Measurements from ENCODE around the gene C15orf39. TPM values are rescaled to one million over a fixed set of nuclear protein-coding genes. Genes with fewer than 3 reads are reported as not detected.
"Not testable (repeated sequence)": the region's sequence is repeated elsewhere in the genome, so short reads cannot be mapped to it uniquely, and the experiment has no call there.

C15orf39 gene
- total RNA-seq, 1 donor from 2014 or later = 2.6 TPM

GRCh38 chr15:75234191-75234810, 32.6 kb downstream of the C15orf39 start:
- H3K27me3 ChIP-seq (ENCODE audit: control insufficient read depth in 3 of 3, insufficient read depth in 3 of 3, low read length in 3 of 3) = peaks cover 15 to 50% (median 42%) of the 10 kb centered on the region in 3 donors
- H3K9ac ChIP-seq (ENCODE audit: low read depth in 1 of 3, low read length in 3 of 3) = no peak overlapping the region
- H3K4me3 ChIP-seq (ENCODE audit: low read length in 3 of 3) = no peak overlapping the region
- H3K4me1 ChIP-seq (ENCODE audit: control insufficient read depth in 3 of 3, insufficient read depth in 3 of 3, low read length in 3 of 3) = peaks cover 0 to 2% (median 0%) of the 10 kb centered on the region in 3 donors
- H3K27ac ChIP-seq (ENCODE audit: low read depth, low read length) = no peak overlapping the region
- no peaks in the 10 kb centered on the region for H3K36me3 ChIP-seq (ENCODE audit: control insufficient read depth in 3 of 3, insufficient read depth in 3 of 3, low read length in 3 of 3)
- H3K9me3 ChIP-seq (ENCODE audit: control insufficient read depth in 3 of 3, low read length in 3 of 3) = no peaks in the 10 kb centered on the region

GRCh38 chr15:75235051-75235673, 33.5 kb downstream of the C15orf39 start:
- Histone ChIP-seq H3K4me1 (ENCODE audit: control insufficient read depth in 3 of 3, insufficient read depth in 3 of 3, low read length in 3 of 3) (peaks cover 0 to 2% (median 0%) of the 10 kb centered on the region in 3 donors), H3K27ac (ENCODE audit: low read depth, low read length) (no peak overlapping the region), H3K4me3 (ENCODE audit: low read length in 3 of 3) (no peak overlapping the region), H3K9ac (ENCODE audit: low read depth in 1 of 3, low read length in 3 of 3) (no peak overlapping the region), H3K36me3 (ENCODE audit: control insufficient read depth in 3 of 3, insufficient read depth in 3 of 3, low read length in 3 of 3) (no peaks in the 10 kb centered on the region), H3K9me3 (ENCODE audit: control insufficient read depth in 3 of 3, low read length in 3 of 3) (no peaks in the 10 kb centered on the region), H3K27me3 (ENCODE audit: control insufficient read depth in 3 of 3, insufficient read depth in 3 of 3, low read length in 3 of 3) (peaks cover 15 to 50% (median 42%) of the 10 kb centered on the region in 3 donors)

GRCh38 chr15:75235760-75236729, 34.4 kb downstream of the C15orf39 start:
- Histone ChIP-seq H3K4me1 (ENCODE audit: control insufficient read depth in 3 of 3, insufficient read depth in 3 of 3, low read length in 3 of 3) (no peaks in the 10 kb centered on the region), H3K27me3 (ENCODE audit: control insufficient read depth in 3 of 3, insufficient read depth in 3 of 3, low read length in 3 of 3) (peaks cover 15 to 52% (median 42%) of the 10 kb centered on the region in 3 donors), H3K27ac (ENCODE audit: low read depth, low read length) (no peak overlapping the region), H3K9ac (ENCODE audit: low read depth in 1 of 3, low read length in 3 of 3) (no peak overlapping the region), H3K4me3 (ENCODE audit: low read length in 3 of 3) (no peak overlapping the region), H3K9me3 (ENCODE audit: control insufficient read depth in 3 of 3, low read length in 3 of 3) (no peaks in the 10 kb centered on the region), H3K36me3 (ENCODE audit: control insufficient read depth in 3 of 3, insufficient read depth in 3 of 3, low read length in 3 of 3) (no peaks in the 10 kb centered on the region)

GRCh38 chr15:75237316-75237982, 35.8 kb downstream of the C15orf39 start:
- Histone ChIP-seq H3K27me3 (ENCODE audit: control insufficient read depth in 3 of 3, insufficient read depth in 3 of 3, low read length in 3 of 3) (peaks cover 11 to 49% (median 38%) of the 10 kb centered on the region in 3 donors), H3K4me1 (ENCODE audit: control insufficient read depth in 3 of 3, insufficient read depth in 3 of 3, low read length in 3 of 3) (no peaks in the 10 kb centered on the region), H3K9me3 (ENCODE audit: control insufficient read depth in 3 of 3, low read length in 3 of 3) (no peaks in the 10 kb centered on the region), H3K36me3 (ENCODE audit: control insufficient read depth in 3 of 3, insufficient read depth in 3 of 3, low read length in 3 of 3) (no peaks in the 10 kb centered on the region), H3K27ac (ENCODE audit: low read depth, low read length) (no peak overlapping the region), H3K9ac (ENCODE audit: low read depth in 1 of 3, low read length in 3 of 3) (no peak overlapping the region), H3K4me3 (ENCODE audit: low read length in 3 of 3) (no peak overlapping the region)

GRCh38 chr15:75238150-75238549, 36.5 kb downstream of the C15orf39 start:
- no peak overlapping the region for H3K9ac ChIP-seq (ENCODE audit: low read depth in 1 of 3, low read length in 3 of 3)
- H3K36me3 ChIP-seq (ENCODE audit: control insufficient read depth in 3 of 3, insufficient read depth in 3 of 3, low read length in 3 of 3) = no peaks in the 10 kb centered on the region
- no peak overlapping the region for H3K27ac ChIP-seq (ENCODE audit: low read depth, low read length)
- H3K27me3 ChIP-seq (ENCODE audit: control insufficient read depth in 3 of 3, insufficient read depth in 3 of 3, low read length in 3 of 3) = peaks cover 8 to 43% (median 32%) of the 10 kb centered on the region in 3 donors
- H3K4me3 ChIP-seq (ENCODE audit: low read length in 3 of 3) = no peak overlapping the region
- H3K4me1 ChIP-seq (ENCODE audit: control insufficient read depth in 3 of 3, insufficient read depth in 3 of 3, low read length in 3 of 3) = no peaks in the 10 kb centered on the region
- no peaks in the 10 kb centered on the region for H3K9me3 ChIP-seq (ENCODE audit: control insufficient read depth in 3 of 3, low read length in 3 of 3)

- H3K9me3 ChIP-seq (ENCODE audit: control insufficient read depth in 3 of 3, low read length in 3 of 3) = not testable (repeated sequence)
Measured at GRCh38 chr15:75245741-75246140, 44.1 kb downstream of the C15orf39 start.

GRCh38 chr15:75248991-75249390, 47.3 kb downstream of the C15orf39 start:
- H3K27ac ChIP-seq (ENCODE audit: low read depth, low read length); H3K36me3 ChIP-seq (ENCODE audit: control insufficient read depth in 3 of 3, insufficient read depth in 3 of 3, low read length in 3 of 3); H3K9me3 ChIP-seq (ENCODE audit: control insufficient read depth in 3 of 3, low read length in 3 of 3); H3K4me1 ChIP-seq (ENCODE audit: control insufficient read depth in 3 of 3, insufficient read depth in 3 of 3, low read length in 3 of 3); H3K4me3 ChIP-seq (ENCODE audit: low read length in 3 of 3); H3K9ac ChIP-seq (ENCODE audit: low read depth in 1 of 3, low read length in 3 of 3): not testable (repeated sequence)
- peaks cover 0 to 14% (median 14%) of the 10 kb centered on the region in 3 donors for H3K27me3 ChIP-seq (ENCODE audit: control insufficient read depth in 3 of 3, insufficient read depth in 3 of 3, low read length in 3 of 3)

More at GRCh38 chr15:75245741-75246140, 44.1 kb downstream of the C15orf39 start:
- H3K27ac ChIP-seq (ENCODE audit: low read depth, low read length); H3K4me3 ChIP-seq (ENCODE audit: low read length in 3 of 3); H3K36me3 ChIP-seq (ENCODE audit: control insufficient read depth in 3 of 3, insufficient read depth in 3 of 3, low read length in 3 of 3); H3K4me1 ChIP-seq (ENCODE audit: control insufficient read depth in 3 of 3, insufficient read depth in 3 of 3, low read length in 3 of 3); H3K9ac ChIP-seq (ENCODE audit: low read depth in 1 of 3, low read length in 3 of 3): not testable (repeated sequence)
- peaks cover 0 to 14% (median 7%) of the 10 kb centered on the region in 3 donors for H3K27me3 ChIP-seq (ENCODE audit: control insufficient read depth in 3 of 3, insufficient read depth in 3 of 3, low read length in 3 of 3)

GRCh38 chr15:75249726-75250125, 48.0 kb downstream of the C15orf39 start:
- no peaks in the 10 kb centered on the region for H3K9me3 ChIP-seq (ENCODE audit: control insufficient read depth in 3 of 3, low read length in 3 of 3)
- peaks cover 0 to 14% (median 14%) of the 10 kb centered on the region in 3 donors for H3K27me3 ChIP-seq (ENCODE audit: control insufficient read depth in 3 of 3, insufficient read depth in 3 of 3, low read length in 3 of 3)
- H3K4me3 ChIP-seq (ENCODE audit: low read length in 3 of 3) = no peak overlapping the region
- no peak overlapping the region for H3K27ac ChIP-seq (ENCODE audit: low read depth, low read length)
- H3K4me1 ChIP-seq (ENCODE audit: control insufficient read depth in 3 of 3, insufficient read depth in 3 of 3, low read length in 3 of 3) = no peaks in the 10 kb centered on the region
- no peaks in the 10 kb centered on the region for H3K36me3 ChIP-seq (ENCODE audit: control insufficient read depth in 3 of 3, insufficient read depth in 3 of 3, low read length in 3 of 3)
- no peak overlapping the region for H3K9ac ChIP-seq (ENCODE audit: low read depth in 1 of 3, low read length in 3 of 3)

GRCh38 chr15:75251343-75251742, 49.7 kb downstream of the C15orf39 start:
- not testable (repeated sequence) for H3K4me3 ChIP-seq (ENCODE audit: low read length in 3 of 3); H3K9ac ChIP-seq (ENCODE audit: low read depth in 1 of 3, low read length in 3 of 3); H3K9me3 ChIP-seq (ENCODE audit: control insufficient read depth in 3 of 3, low read length in 3 of 3); H3K36me3 ChIP-seq (ENCODE audit: control insufficient read depth in 3 of 3, insufficient read depth in 3 of 3, low read length in 3 of 3); H3K27ac ChIP-seq (ENCODE audit: low read depth, low read length); H3K4me1 ChIP-seq (ENCODE audit: control insufficient read depth in 3 of 3, insufficient read depth in 3 of 3, low read length in 3 of 3)
- H3K27me3 ChIP-seq (ENCODE audit: control insufficient read depth in 3 of 3, insufficient read depth in 3 of 3, low read length in 3 of 3) = peaks cover 0 to 14% (median 14%) of the 10 kb centered on the region in 3 donors

All from skeletal muscle tissue (tissue), 4 donors.